Adrenal gland (tissue), 12 donors: Measurements from ENCODE around the gene CD300E. TPM values are rescaled to one million over a fixed set of nuclear protein-coding genes. Genes with fewer than 3 reads are reported as not detected.

Source experiments
- DNase-seq, 7 donors: peaks; one replicate each; pipeline ENCODE4 v3.0.0-alpha.2; 2019 to 2020
- H3K27ac ChIP-seq, 5 donors: fragments of 200-600 bp; sonication (generic) in 4 of 5; 1 replicate in 3 of 5; 2 replicates in 2 of 5; pipeline versions ENCODE4 v1.5.1 to v1.8.0; 2016 to 2020; ENCODE audit warnings: mild to moderate bottlenecking in 1 of 5
- H3K27me3 ChIP-seq: fragments of 200-600 bp; 2 replicates; pipeline ENCODE4 v1.8.0; 2021
- H3K36me3 ChIP-seq, 2 donors: fragments of 200-600 bp; replicated peaks in 1 of 2; 1 replicate in 1 of 2; 2 replicates in 1 of 2; pipeline versions ENCODE4 v1.5.1 to v1.8.0; 2018 to 2022
- H3K4me1 ChIP-seq, 2 donors: fragments of 200-600 bp; replicated peaks in 1 of 2; 1 replicate in 1 of 2; 2 replicates in 1 of 2; pipeline versions ENCODE4 v1.5.1 to v1.8.0; 2018 to 2021
- H3K4me3 ChIP-seq, 4 donors: fragments of 200-600 bp; sonication (generic) in 3 of 4; one replicate each; pipeline ENCODE4 v1.5.1; 2016 to 2018
- H3K9me3 ChIP-seq, 3 donors: fragments of 200-600 bp; sonication (generic) in 1 of 3; replicated peaks in 1 of 3; 1 replicate in 2 of 3; 2 replicates in 1 of 3; pipeline versions ENCODE4 v1.5.1 to v1.8.0; 2016 to 2021
- POLR2A ChIP-seq, 2 donors: fragments of 450-650 bp; IDR thresholded peaks; one replicate each; pipeline ENCODE4 v1.6.1; 2017; ENCODE audit warnings: antibody characterized with exemption in 2 of 2, mild to moderate bottlenecking in 2 of 2, moderate library complexity in 1 of 2
- WGBS, 4 donors: extraction: QIAGEN DNeasy Blood & Tissue Kit in 2 of 4; methylation state at CpG; one replicate each; pipeline versions ENCODE4 v1.1.5 to v1.1.7; 2013 to 2017; 5-methylcytosine and 5-hydroxymethylcytosine counted together
- intact Hi-C, 2 donors: fragments of 100-400 bp; cut with DNase I; formaldehyde crosslinking; loops; one replicate each; pipeline versions ENCODE4 v1.14.1 to v1.15.0; 2022 to 2023
- polyA plus RNA-seq, 3 donors: library from polyadenylated mRNA; stranded (reverse); fragments of 200-250 nt in 2 of 3; fragments of 350-450 nt in 1 of 3; fragmentation: Illumina TruSeq in 1 of 3; extraction: RNeasy Lipid Tissue Mini Kit (QIAGEN cat#74804) in 1 of 3; gene quantifications; one replicate each; pipeline ENCODE4 v1.2.3, GENCODE V29; 2013 to 2014
- total RNA-seq, 9 donors: library from RNA; depleted of rRNA in 4 of 9; stranded (reverse); fragments of >200 nt in 4 of 9; fragments of 120-200 nt in 1 of 9; fragmentation: NEBNext Ultra II Directional in 1 of 9; extraction: Animal tissue kit (Norgen Biotek cat#: 25700) in 1 of 9; gene quantifications; one replicate each; pipeline versions ENCODE4 v1.1.0 to v1.2.4, GENCODE V29; 2013 to 2023
- TF ChIP-seq, protein P1 (sequence below), 6 experiments: fragments of 450-650 bp in 4 of 6; fragments of 200-600 bp in 2 of 6; sonication (generic) in 1 of 6; IDR thresholded peaks; 1 replicate in 5 of 6; 2 replicates in 1 of 6; pipeline versions ENCODE4 v1.5.1 to v1.8.0; 2016 to 2021; ENCODE audit warnings: antibody characterized with exemption in 6 of 6, mild to moderate bottlenecking in 2 of 6, moderate library complexity in 1 of 6
- donor health status: healthy with polysubstance abuse.
- donor health status: Bipolar disorder and iron deficiency.
- donor health status: DM: yes; HTN: yes; CAD: no.
- donor health status: DM: no; HTN: no; CAD: no.
- donor health status: DM: no; HTN: no; CAD: no.
- donor health status: DM: yes; HTN: yes; CAD: no.

Gene CD300E
- total and polyA plus RNA-seq, 12 donors, result 0.06 to 2.4 (median 0.57) TPM; not detected in 1

- WGBS, 4 donors, result 64 to 69% (median 67%) methylated on average over 14 of the region's 14 CpGs
- H3K27me3 ChIP-seq, result peaks cover 5% of the 10 kb centered on the region
- TF ChIP-seq, protein P1, sequence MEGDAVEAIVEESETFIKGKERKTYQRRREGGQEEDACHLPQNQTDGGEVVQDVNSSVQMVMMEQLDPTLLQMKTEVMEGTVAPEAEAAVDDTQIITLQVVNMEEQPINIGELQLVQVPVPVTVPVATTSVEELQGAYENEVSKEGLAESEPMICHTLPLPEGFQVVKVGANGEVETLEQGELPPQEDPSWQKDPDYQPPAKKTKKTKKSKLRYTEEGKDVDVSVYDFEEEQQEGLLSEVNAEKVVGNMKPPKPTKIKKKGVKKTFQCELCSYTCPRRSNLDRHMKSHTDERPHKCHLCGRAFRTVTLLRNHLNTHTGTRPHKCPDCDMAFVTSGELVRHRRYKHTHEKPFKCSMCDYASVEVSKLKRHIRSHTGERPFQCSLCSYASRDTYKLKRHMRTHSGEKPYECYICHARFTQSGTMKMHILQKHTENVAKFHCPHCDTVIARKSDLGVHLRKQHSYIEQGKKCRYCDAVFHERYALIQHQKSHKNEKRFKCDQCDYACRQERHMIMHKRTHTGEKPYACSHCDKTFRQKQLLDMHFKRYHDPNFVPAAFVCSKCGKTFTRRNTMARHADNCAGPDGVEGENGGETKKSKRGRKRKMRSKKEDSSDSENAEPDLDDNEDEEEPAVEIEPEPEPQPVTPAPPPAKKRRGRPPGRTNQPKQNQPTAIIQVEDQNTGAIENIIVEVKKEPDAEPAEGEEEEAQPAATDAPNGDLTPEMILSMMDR (IDR thresholded peaks at IDR 0.05), result no peak
- no peak for TF ChIP-seq POLR2A (IDR thresholded peaks at IDR 0.05)
- H3K27ac ChIP-seq, result no peak within 1 kb of the TSS
- H3K36me3 ChIP-seq, result no peaks in the 10 kb centered on the region
- H3K9me3 ChIP-seq, result no peaks in the 10 kb centered on the region
- H3K4me1 ChIP-seq, result no peaks in the 10 kb centered on the region
- DNase-seq, result no peak
- H3K4me3 ChIP-seq, result no peak within 1 kb of the TSS
- intact Hi-C loops, result no loop called here
Observed at GRCh38 chr17:74592087-74592990, 31.2 kb downstream of the CD300E start, which contains the start of gene CD300LD. Gene CD300LD (minus strand): TSS chr17:74592283. CDS start chr17:74592202, 81 bp downstream.

DNA sequence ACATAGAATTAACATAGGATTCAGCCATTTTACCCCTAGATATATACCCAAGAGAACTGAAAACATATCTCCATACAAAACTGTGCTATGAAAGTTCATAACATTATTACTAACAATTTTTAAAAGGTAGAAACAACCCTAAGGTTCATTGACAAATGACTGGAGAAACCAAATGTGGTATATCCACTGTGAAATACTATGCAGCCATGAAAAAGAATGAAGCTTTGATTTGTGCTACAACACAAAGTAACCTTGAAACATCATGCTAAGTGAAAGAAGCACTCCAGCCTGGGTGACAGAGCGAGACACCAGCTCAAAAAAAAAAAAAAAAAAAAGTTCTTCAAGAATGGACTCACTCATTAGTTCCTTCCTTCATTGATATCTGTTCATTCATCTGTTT, 32.0 kb downstream of the CD300E start:
- Histone ChIP-seq H3K27ac (no peak overlapping the region), H3K4me3 (no peak overlapping the region), H3K9me3 (no peaks in the 10 kb centered on the region), H3K4me1 (no peaks in the 10 kb centered on the region), H3K27me3 (peaks cover 5% of the 10 kb centered on the region), H3K36me3 (no peaks in the 10 kb centered on the region)
- DNase-seq, result no peak
- 68 to 76% (median 73%) methylated on average over 1 of the region's 1 CpG for WGBS, 4 donors
- TF ChIP-seq POLR2A (IDR thresholded peaks at IDR 0.05), result no peak
- TF ChIP-seq, protein P1 (IDR thresholded peaks at IDR 0.05), result no peak
- intact Hi-C loops, result no loop called here

- Histone ChIP-seq H3K4me1 (no peaks in the 10 kb centered on the region), H3K27me3 (no peaks in the 10 kb centered on the region), H3K9me3 (no peaks in the 10 kb centered on the region), H3K36me3 (no peaks in the 10 kb centered on the region), H3K4me3 (no peak overlapping the region), H3K27ac (no peak overlapping the region)
- intact Hi-C loops, result no loop called here
- TF ChIP-seq, protein P1 (IDR thresholded peaks at IDR 0.05), result no peak
- TF ChIP-seq POLR2A (IDR thresholded peaks at IDR 0.05), result no peak
- no peak for DNase-seq
- 70 to 81% (median 75%) methylated on average over 5 of the region's 5 CpGs for WGBS, 4 donors
Observed at GRCh38 chr17:74585711-74586110, 37.8 kb downstream of the CD300E start.

DNA sequence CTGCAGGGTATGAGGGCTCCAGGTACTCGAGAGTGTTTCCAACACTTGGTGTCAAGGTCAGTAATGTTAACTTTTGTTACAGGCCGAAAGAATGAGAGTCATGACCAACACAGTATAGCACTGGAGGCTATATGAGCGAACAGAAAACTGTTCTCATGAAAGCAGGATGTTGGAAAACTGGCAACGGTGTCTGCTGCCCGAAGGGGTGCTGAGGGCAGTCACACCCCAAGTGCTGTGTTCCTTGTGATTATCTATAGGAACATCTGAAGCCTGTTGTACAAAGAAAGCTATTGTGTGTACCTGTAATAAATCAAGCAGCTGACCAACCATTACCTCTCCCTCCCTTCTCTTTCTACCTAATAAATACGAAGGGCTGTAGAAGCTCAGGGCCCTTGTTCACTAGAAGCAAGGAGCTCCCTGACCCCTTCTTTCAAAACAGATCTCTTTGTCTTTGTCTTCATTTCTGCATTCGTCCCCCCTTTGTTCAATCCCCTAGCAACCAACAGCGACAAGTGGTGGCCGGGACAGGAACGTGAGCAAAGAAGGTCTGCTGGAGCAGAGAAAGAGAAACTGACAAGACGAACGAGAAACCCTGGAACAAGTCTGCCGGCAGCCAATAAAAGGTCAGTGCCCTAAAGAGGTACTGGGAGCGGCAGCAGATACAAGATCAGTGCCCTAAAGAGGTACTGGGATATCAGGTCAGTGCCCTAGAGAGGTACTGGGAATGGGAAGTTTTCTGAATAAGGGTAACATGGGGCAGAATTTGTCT, 39.1 kb downstream of the CD300E start:
- Histone ChIP-seq H3K4me1 (no peaks in the 10 kb centered on the region), H3K27ac (no peak overlapping the region), H3K36me3 (no peaks in the 10 kb centered on the region), H3K4me3 (no peak overlapping the region), H3K9me3 (no peaks in the 10 kb centered on the region), H3K27me3 (no peaks in the 10 kb centered on the region)
- no peak for TF ChIP-seq POLR2A (IDR thresholded peaks at IDR 0.05)
- TF ChIP-seq, protein P1 (IDR thresholded peaks at IDR 0.05), result no peak
- WGBS, 4 donors, result 61 to 78% (median 67%) methylated on average over 14 of the region's 14 CpGs
- intact Hi-C loops, result no loop called here
- DNase-seq, result no peak
